GM18909 (cell line): ENCODE data around the gene AIP.

Experiments
- ATAC-seq: cut with Tn5 transposase; IDR thresholded peaks from one replicate; pipeline ENCODE4 v1.9.1; 2021; ENCODE audit warnings: mild to moderate bottlenecking; ENCODE audit not compliant: unreplicated experiment, poor library complexity

The AIP gene

GRCh38 chr11:67522844-67523555 is 40.2 kb downstream of the AIP start, which contains the start of gene CABP2:
Gene CABP2, minus strand, starts transcription at chr11:67523446. Its CDS starts 120 bp downstream, at chr11:67523326.
- no peak for ATAC-seq

GRCh38 chr11:67523556-67524479 is 41.0 kb downstream of the AIP start:
- no peak for ATAC-seq

- ATAC-seq: no peak
These were observed 41.6 kb downstream of the AIP start for GRCh38 chr11:67524480-67524808.

GRCh38 chr11:67525275-67525976 is 42.6 kb downstream of the AIP start:
- no peak for ATAC-seq

GRCh38 chr11:67528376-67528775 is 45.5 kb downstream of the AIP start:
- ATAC-seq: no peak

- no peak for ATAC-seq
These were observed 47.4 kb downstream of the AIP start for GRCh38 chr11:67530282-67530592.

GRCh38 chr11:67532889-67533288 is 50.1 kb downstream of the AIP start:
- no peak for ATAC-seq

- ATAC-seq: no peak
These were observed 51.3 kb downstream of the AIP start for GRCh38 chr11:67534070-67534679.

- ATAC-seq: no peak
These were observed 52.7 kb downstream of the AIP start for GRCh38 chr11:67535561-67535960.

- ATAC-seq: no peak
These were observed 55.5 kb downstream of the AIP start for GRCh38 chr11:67538306-67538705.

GRCh38 chr11:67538823-67539505 is 56.1 kb downstream of the AIP start:
- ATAC-seq: no peak

- no peak for ATAC-seq
These were observed 56.7 kb downstream of the AIP start for GRCh38 chr11:67539550-67539949.
